HG03045 (cell line): ENCODE results near the gene ZBTB6.

Experiments used
- ATAC-seq: cut with Tn5 transposase; IDR thresholded peaks from one replicate; pipeline ENCODE4 v1.9.1; 2021; ENCODE audit warnings: mild to moderate bottlenecking, moderate library complexity; ENCODE audit not compliant: unreplicated experiment

Gene ZBTB6

GRCh38 chr9:122912964-122913673, at the start of gene ZBTB6:
TSS of gene ZBTB6 (minus strand) at chr9:122913323. CDS start at chr9:122912072, 1,251 bp downstream.
- peak; percentile 98 for ATAC-seq

- no peak for ATAC-seq
Measured at GRCh38 chr9:122961139-122961538, 48.0 kb upstream of the ZBTB6 start.

- ATAC-seq, result no peak
Measured at GRCh38 chr9:122955961-122956360, 42.8 kb upstream of the ZBTB6 start.

- no peak for ATAC-seq
Measured at GRCh38 chr9:122954253-122954691, 41.1 kb upstream of the ZBTB6 start.

- no peak for ATAC-seq
Measured at GRCh38 chr9:122951056-122951455, 37.9 kb upstream of the ZBTB6 start.

- ATAC-seq, result no peak
Measured at GRCh38 chr9:122950263-122950662, 37.1 kb upstream of the ZBTB6 start.

GRCh38 chr9:122949696-122950095, 36.6 kb upstream of the ZBTB6 start:
- no peak for ATAC-seq

- no peak for ATAC-seq
Measured at GRCh38 chr9:122948313-122948712, 35.2 kb upstream of the ZBTB6 start.

GRCh38 chr9:122946461-122947005, 33.4 kb upstream of the ZBTB6 start:
- no peak for ATAC-seq

GRCh38 chr9:122944960-122945888, 32.1 kb upstream of the ZBTB6 start:
- ATAC-seq, result no peak

- no peak for ATAC-seq
Measured at GRCh38 chr9:122941582-122942234, 28.6 kb upstream of the ZBTB6 start.

GRCh38 chr9:122940749-122941581, 27.8 kb upstream of the ZBTB6 start, which contains the start of gene RABGAP1:
TSS of gene RABGAP1 (plus strand) at chr9:122941020. CDS start at chr9:122957060, 16,040 bp downstream.
- peak; percentile 99 for ATAC-seq

- no peak for ATAC-seq
Measured at GRCh38 chr9:122940454-122940748, 27.3 kb upstream of the ZBTB6 start.

GRCh38 chr9:122939601-122940000, 26.5 kb upstream of the ZBTB6 start:
- ATAC-seq, result no peak

- no peak for ATAC-seq
Measured at GRCh38 chr9:122936883-122937282, 23.8 kb upstream of the ZBTB6 start.

- ATAC-seq, result no peak
Measured at GRCh38 chr9:122936464-122936863, 23.3 kb upstream of the ZBTB6 start.

GRCh38 chr9:122931226-122932121, 18.4 kb upstream of the ZBTB6 start, which contains the start of gene ZBTB26:
TSS of gene ZBTB26 (minus strand) at chr9:122931512. CDS start at chr9:122919934, 11,578 bp downstream.
- ATAC-seq, result peak; percentile 93

- ATAC-seq, result no peak
Measured at GRCh38 chr9:122930541-122931225, 17.6 kb upstream of the ZBTB6 start.
